ENCODE data around the gene SGF29.

DNA sequence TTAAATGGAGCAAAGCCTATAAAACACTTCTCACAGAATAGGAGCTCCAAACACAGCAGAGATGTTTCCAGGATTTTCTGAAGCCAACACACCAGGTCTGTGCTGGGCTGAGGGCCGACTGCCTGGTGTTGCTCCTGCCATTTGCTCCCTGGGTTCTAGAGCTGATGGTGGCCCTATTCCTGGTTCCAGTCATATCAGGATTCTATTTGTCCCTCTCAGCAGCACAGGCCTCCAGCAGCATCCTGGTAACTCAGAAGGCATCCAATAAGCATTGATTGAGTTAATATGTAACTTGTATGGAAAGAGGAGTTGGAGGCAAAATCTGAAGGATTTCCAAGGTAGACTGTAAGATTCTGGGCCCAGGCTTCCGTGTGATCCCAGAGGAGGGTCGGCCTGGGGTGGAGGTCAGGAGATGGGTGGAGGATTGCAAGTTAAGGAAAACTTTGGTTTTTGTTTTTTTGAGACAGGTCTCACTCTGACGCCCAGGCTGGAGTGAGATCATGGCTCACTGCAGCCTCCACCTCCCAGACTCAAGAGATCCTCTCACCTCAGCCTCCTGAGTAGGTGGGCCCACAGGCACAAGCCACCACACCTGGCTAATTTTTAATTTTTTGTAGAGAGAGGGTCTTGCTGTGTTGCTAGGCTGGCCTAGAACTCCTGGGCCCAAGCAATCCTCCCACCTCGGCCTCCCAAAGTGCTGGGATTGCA is 20.6 kb upstream of the SGF29 start:
- TF ChIP-seq RCOR1 (IDR thresholded peaks at IDR 0.05; ENCODE audit: insufficient replicate concordance, low read length) = no peak
- TF ChIP-seq SMC3 (IDR thresholded peaks at IDR 0.05; ENCODE audit: low read depth, low read length) = no peak
- TF ChIP-seq, protein P1, sequence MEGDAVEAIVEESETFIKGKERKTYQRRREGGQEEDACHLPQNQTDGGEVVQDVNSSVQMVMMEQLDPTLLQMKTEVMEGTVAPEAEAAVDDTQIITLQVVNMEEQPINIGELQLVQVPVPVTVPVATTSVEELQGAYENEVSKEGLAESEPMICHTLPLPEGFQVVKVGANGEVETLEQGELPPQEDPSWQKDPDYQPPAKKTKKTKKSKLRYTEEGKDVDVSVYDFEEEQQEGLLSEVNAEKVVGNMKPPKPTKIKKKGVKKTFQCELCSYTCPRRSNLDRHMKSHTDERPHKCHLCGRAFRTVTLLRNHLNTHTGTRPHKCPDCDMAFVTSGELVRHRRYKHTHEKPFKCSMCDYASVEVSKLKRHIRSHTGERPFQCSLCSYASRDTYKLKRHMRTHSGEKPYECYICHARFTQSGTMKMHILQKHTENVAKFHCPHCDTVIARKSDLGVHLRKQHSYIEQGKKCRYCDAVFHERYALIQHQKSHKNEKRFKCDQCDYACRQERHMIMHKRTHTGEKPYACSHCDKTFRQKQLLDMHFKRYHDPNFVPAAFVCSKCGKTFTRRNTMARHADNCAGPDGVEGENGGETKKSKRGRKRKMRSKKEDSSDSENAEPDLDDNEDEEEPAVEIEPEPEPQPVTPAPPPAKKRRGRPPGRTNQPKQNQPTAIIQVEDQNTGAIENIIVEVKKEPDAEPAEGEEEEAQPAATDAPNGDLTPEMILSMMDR (conservative IDR thresholded peaks at IDR 0.05; ENCODE audit: low read depth, low read length) = no peak
- TF ChIP-seq POLR2A (IDR thresholded peaks at IDR 0.05; ENCODE audit: low read depth, low read length) = no peak
- TF ChIP-seq FOS (IDR thresholded peaks at IDR 0.05; ENCODE audit: low read depth, low read length) = no peak
- TF ChIP-seq MXI1 (IDR thresholded peaks at IDR 0.05; ENCODE audit: borderline replicate concordance, low read depth, low read length) = no peak

Measured in IMR-90 (cell line).